ENCODE measurements around the gene BMPER.

The BMPER gene

DNA sequence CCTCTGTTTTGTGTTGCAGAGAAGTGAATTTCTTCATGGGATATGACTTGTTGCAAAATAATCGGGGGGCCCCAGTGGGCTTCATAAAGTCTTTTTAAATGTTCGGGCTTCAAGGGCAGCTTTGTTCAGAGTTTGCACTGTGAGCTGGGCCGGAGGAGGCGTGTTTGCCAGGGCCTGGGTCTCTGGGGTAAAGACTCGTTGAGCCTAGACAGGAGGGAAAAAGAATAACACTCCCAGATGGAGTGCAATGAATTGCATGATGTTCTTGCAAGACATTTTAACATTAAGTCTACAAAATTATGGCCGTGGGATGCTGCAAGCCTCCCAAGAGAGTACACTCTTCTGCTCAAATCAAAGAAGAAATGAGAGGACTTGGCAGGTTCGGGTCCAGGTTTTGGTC lies 23.6 kb downstream of the BMPER start:
- TF ChIP-seq, protein P1, sequence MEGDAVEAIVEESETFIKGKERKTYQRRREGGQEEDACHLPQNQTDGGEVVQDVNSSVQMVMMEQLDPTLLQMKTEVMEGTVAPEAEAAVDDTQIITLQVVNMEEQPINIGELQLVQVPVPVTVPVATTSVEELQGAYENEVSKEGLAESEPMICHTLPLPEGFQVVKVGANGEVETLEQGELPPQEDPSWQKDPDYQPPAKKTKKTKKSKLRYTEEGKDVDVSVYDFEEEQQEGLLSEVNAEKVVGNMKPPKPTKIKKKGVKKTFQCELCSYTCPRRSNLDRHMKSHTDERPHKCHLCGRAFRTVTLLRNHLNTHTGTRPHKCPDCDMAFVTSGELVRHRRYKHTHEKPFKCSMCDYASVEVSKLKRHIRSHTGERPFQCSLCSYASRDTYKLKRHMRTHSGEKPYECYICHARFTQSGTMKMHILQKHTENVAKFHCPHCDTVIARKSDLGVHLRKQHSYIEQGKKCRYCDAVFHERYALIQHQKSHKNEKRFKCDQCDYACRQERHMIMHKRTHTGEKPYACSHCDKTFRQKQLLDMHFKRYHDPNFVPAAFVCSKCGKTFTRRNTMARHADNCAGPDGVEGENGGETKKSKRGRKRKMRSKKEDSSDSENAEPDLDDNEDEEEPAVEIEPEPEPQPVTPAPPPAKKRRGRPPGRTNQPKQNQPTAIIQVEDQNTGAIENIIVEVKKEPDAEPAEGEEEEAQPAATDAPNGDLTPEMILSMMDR (IDR thresholded peaks at IDR 0.05; ENCODE audit: borderline replicate concordance, control extremely low read depth, extremely low read depth, insufficient read depth, missing control alignments), result no peak
- in situ Hi-C loops (cut with MboI; ENCODE audit: low sequenced_read_pairs, unreplicated experiment), result loop anchor here (25.0 kb wide), 1 partner anchor 742 kb away; no protein-coding TSS in a partner anchor
- DNase-seq (ENCODE audit: low spot score), result no peak

GRCh38 chr7:33932221-33932620 lies 26.9 kb downstream of the BMPER start:
- DNase-seq (ENCODE audit: low spot score), result no peak
- in situ Hi-C loops (cut with MboI; ENCODE audit: low sequenced_read_pairs, unreplicated experiment), result loop anchor here (25.0 kb wide), 1 partner anchor 745 kb away; no protein-coding TSS in a partner anchor
- TF ChIP-seq, protein P1 (IDR thresholded peaks at IDR 0.05; ENCODE audit: borderline replicate concordance, control extremely low read depth, extremely low read depth, insufficient read depth, missing control alignments), result no peak

- TF ChIP-seq, protein P1 (IDR thresholded peaks at IDR 0.05; ENCODE audit: borderline replicate concordance, control extremely low read depth, extremely low read depth, insufficient read depth, missing control alignments), result peak; percentile 77
- in situ Hi-C loops (cut with MboI; ENCODE audit: low sequenced_read_pairs, unreplicated experiment), result loop anchor here (25.0 kb wide), 1 partner anchor 746 kb away; no protein-coding TSS in a partner anchor
- peak; percentile 62 for DNase-seq (ENCODE audit: low spot score)
Observed at GRCh38 chr7:33932832-33933468, 27.6 kb downstream of the BMPER start.

GRCh38 chr7:33933611-33934281 lies 28.4 kb downstream of the BMPER start:
- in situ Hi-C loops (cut with MboI; ENCODE audit: low sequenced_read_pairs, unreplicated experiment), result loop anchor here (25.0 kb wide), 1 partner anchor 746 kb away; no protein-coding TSS in a partner anchor
- TF ChIP-seq, protein P1 (IDR thresholded peaks at IDR 0.05; ENCODE audit: borderline replicate concordance, control extremely low read depth, extremely low read depth, insufficient read depth, missing control alignments), result no peak
- DNase-seq (ENCODE audit: low spot score), result no peak

DNA sequence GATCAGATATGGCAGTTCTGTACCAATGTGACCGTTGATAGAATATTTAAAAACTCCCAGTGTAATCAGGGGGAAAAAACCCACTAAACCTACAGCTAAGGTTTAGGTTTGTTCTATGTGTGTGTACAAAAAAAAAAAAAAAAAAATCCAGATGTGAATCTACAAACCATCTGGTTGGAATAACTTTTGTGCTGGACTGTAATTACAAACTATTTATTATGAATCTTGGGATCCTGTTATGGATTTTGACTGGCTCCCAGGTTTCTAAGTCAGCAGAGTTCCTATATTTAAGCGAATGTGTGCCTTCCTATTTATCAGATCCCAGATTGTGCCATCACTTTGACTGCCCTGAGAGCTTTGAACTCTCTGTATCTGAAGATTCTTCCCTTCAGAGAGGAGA lies 29.1 kb downstream of the BMPER start:
- TF ChIP-seq, protein P1 (IDR thresholded peaks at IDR 0.05; ENCODE audit: borderline replicate concordance, control extremely low read depth, extremely low read depth, insufficient read depth, missing control alignments), result no peak
- no peak for DNase-seq (ENCODE audit: low spot score)
- in situ Hi-C loops (cut with MboI; ENCODE audit: low sequenced_read_pairs, unreplicated experiment), result loop anchor here (25.0 kb wide), 1 partner anchor 747 kb away; no protein-coding TSS in a partner anchor

DNA sequence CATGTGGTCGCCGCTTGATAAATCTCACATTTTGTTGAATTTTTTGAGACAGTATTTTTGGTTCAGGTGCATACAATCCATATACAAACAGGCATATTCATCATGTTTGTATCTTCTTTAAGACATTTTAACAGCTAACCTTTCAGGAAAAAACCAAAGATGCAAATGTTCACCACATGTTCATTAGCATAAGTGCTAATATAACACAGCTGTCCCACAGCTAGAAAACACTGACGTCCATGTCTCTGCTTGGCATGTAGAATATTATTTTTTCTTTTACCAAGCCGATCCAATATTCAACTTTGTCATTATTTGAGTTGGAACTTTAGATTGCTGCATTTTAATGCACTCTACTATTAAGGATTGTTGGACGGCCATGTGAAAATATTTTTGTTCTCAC lies 31.2 kb downstream of the BMPER start:
- DNase-seq (ENCODE audit: low spot score), result no peak
- in situ Hi-C loops (cut with MboI; ENCODE audit: low sequenced_read_pairs, unreplicated experiment), result loop anchor here (25.0 kb wide), 1 partner anchor 749 kb away; no protein-coding TSS in a partner anchor
- TF ChIP-seq, protein P1 (IDR thresholded peaks at IDR 0.05; ENCODE audit: borderline replicate concordance, control extremely low read depth, extremely low read depth, insufficient read depth, missing control alignments), result no peak

Data from GM13976 (cell line).